ENCODE data around the gene JPH2.

The JPH2 gene

DNA sequence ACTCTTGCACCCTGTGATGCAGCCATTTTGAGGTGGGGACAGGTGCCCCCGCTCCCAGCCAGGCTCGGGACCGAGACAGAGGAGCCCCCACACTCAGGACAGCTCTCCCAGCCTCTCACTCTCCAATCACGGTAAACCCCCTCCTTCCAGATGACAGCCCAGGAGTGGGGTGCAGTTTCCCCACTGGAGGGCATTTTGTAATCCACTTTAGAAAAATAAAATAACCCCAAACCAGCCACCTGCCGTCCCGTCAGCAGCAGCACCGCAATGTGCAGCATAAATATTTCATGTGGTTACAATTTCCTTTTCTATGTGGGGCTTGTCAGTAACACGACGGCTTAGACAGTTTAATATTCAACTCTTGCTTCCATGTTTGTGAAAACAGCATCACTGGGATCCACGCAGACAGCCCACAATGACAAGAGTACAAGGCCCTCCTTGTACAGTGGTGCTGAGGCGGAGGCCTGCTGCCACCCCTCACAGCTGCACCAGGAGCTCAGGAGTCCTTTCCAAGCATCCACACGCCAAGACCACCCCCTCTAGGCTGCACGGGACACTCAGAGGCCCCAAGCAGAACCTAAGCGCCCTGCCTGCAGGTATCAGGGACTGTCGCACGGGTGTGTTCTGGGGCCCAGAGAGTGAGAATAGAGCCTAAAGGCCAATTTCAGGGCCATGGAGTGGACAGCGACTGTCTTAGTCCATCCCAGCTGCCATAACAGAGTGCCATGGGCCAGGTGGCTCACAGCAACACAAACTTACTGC is 116.7 kb downstream of the JPH2 start:
- Histone ChIP-seq H3K4me3 (ENCODE audit: low read length) (no peak overlapping the region), H3K9ac (ENCODE audit: low read length) (no peak overlapping the region), H3K4me1 (ENCODE audit: control insufficient read depth, insufficient read depth, low read length) (no peaks in the 10 kb centered on the region), H3K27me3 (ENCODE audit: control insufficient read depth, insufficient read depth, low read length) (peaks cover 3% of the 10 kb centered on the region), H3K36me3 (ENCODE audit: control insufficient read depth, insufficient read depth, low read length) (no peaks in the 10 kb centered on the region), H3K9me3 (ENCODE audit: control insufficient read depth, low read length) (no peaks in the 10 kb centered on the region)

DNA sequence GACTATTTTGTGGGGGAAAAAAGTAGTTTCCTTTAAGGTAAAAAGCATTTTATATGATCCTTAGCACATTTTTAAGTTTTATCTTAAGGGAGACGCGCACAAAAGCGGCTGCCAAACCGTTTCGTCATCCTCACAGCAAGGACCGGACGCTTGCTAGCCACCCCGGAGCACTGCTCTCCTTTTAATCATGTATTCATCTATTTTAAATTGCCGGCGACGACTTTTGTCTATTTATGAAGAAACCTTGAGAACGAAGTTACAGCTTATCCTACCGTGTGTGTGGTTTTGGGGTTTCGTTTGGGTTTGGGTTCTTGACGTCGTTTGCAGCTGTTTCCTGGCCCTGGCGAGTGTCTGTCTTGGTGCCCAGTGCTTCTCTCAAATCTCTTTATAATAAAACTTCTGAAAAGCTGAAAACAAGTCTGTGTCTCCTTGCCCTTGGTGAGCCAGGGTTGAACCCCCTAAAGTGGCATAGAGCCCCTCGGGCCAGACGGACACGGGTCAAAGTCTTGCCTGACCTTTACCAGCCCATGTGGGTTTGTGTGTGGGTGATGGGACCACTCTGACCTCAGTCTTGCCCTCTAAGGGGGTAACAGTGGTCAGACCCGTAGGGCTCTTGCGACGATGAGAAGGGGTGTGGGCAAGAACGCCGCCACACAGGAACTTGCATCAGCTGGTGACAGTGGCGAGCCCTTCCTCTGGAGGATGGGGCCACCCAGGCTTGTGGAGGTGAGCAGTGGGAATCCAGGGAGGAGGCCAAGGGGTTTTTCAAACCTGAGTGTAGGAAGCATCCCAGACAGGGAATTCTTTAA is 117.6 kb downstream of the JPH2 start:
- H3K36me3 ChIP-seq (ENCODE audit: control insufficient read depth, insufficient read depth, low read length), result no peaks in the 10 kb centered on the region
- no peak overlapping the region for H3K9ac ChIP-seq (ENCODE audit: low read length)
- no peak overlapping the region for H3K4me3 ChIP-seq (ENCODE audit: low read length)

DNA sequence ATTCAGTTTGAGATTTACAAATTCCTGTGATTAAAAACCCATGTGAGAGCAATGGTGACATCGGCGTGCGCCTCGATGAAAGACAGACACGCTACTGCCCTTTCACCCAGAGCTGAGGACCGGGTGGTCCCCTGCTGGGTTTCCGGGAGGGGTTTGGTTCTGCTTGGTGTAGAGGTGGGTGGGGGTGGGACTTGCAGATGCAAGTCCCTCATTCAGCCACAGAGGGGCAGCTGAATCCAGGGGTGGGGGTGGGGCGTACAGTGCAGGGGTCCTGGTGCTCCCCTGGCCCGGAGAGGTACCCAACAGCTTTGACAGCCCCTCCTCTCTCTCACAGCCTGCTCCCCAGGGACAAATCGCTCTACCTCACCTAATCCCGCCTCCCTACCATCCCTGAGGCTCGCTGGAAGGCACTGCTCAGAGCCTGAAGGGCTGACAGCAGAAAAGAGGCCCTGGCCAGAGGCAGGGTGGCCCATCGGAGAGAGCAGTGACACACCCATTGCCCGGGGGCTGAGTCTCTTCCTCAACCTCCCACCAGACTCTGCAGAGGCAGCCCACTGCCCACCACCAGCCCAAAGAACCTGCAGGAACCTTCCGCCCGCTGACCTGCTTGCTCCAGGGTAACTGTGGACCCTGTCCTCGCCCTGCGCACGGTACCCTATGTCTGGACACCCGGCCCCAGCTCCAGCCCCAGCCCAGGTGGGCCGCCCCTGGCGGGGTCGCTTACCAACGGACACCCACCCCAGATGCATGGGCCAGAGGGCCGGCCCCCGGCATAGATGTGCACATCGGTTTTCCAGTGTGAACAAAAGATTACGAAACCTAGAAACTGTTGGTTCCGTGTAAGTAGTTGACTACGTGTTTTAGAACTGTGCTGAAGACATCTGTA is 118.4 kb downstream of the JPH2 start:
- Histone ChIP-seq H3K9me3 (ENCODE audit: control insufficient read depth, low read length) (no peaks in the 10 kb centered on the region), H3K27me3 (ENCODE audit: control insufficient read depth, insufficient read depth, low read length) (peaks cover 3% of the 10 kb centered on the region), H3K4me1 (ENCODE audit: control insufficient read depth, insufficient read depth, low read length) (no peaks in the 10 kb centered on the region), H3K4me3 (ENCODE audit: low read length) (no peak overlapping the region), H3K9ac (ENCODE audit: low read length) (no peak overlapping the region), H3K36me3 (ENCODE audit: control insufficient read depth, insufficient read depth, low read length) (no peaks in the 10 kb centered on the region)

More for the DNA sequence above, 117.6 kb downstream of the JPH2 start:
- H3K9me3 ChIP-seq (ENCODE audit: control insufficient read depth, low read length), result no peaks in the 10 kb centered on the region
- no peaks in the 10 kb centered on the region for H3K4me1 ChIP-seq (ENCODE audit: control insufficient read depth, insufficient read depth, low read length)
- peaks cover 3% of the 10 kb centered on the region for H3K27me3 ChIP-seq (ENCODE audit: control insufficient read depth, insufficient read depth, low read length)

DNA sequence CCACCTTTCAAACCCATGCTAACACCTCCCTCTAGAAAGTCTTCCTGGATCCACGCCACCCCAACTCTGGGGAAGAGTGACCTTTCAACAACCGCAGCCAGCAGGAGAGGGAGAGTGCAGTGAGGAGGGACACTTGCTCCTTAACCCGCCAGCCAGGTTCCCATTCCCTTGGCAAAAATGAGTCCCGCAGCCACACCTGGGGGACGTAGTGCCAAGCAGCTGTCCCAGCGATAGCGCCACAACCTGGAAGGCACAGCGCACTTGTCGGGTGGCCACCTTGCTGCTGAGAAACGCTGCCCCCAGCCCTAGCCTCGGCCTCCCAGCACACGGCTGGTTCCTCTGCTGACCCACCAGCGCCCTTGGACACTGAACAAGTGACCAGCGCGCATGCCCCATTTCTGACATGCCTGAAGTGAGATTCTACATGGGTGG is 119.3 kb downstream of the JPH2 start:
- H3K36me3 ChIP-seq (ENCODE audit: control insufficient read depth, insufficient read depth, low read length), result no peaks in the 10 kb centered on the region
- H3K27me3 ChIP-seq (ENCODE audit: control insufficient read depth, insufficient read depth, low read length), result peaks cover 3% of the 10 kb centered on the region
- no peaks in the 10 kb centered on the region for H3K9me3 ChIP-seq (ENCODE audit: control insufficient read depth, low read length)
- no peak overlapping the region for H3K9ac ChIP-seq (ENCODE audit: low read length)
- no peak overlapping the region for H3K4me3 ChIP-seq (ENCODE audit: low read length)
- no peaks in the 10 kb centered on the region for H3K4me1 ChIP-seq (ENCODE audit: control insufficient read depth, insufficient read depth, low read length)

DNA sequence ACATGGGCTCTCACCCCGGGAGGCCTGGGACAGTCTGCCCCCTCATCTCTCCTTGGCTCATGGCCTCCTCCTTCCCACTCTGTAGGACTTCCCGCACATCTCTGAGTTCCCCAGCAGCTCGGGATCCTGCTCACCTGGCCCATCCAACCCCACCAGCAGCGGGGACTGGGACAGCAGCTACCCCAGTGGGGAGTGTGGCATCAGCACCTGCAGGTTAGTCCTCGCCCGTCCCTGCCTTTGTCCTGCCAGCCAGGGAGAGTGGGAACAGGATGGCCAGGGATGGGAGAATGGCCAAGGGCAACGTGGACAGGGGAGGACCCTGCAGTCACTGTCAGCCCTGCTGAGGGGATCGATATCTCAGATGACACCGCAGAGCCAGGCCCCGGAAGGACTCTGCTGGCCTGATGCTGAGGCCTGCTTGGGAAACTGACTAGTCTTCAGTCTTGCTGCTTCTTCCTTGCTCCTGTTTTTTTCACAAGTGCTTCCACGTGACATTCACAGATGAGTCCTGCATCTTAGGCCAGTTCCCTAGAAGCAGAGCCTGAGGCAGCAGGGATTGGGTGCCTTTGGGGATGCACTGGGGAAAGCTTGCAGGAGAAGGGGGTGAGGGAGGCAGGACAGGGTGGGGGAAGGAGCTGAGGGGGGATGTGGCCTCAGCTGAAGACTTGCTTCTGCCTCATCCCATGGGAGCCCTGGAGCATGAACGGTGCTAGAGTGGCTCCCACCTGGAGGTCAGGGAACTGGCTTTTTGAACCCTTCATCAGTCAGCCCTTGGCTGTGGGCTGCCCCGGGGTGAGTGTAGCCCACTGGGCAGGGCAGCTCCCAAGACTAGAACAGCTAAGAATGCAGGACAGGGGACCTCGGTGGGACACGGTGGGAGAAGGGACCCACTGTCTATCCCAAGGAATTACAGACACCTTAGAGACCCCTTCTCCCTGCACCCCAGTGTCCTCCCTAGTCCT is 120.1 kb downstream of the JPH2 start:
- no peak overlapping the region for H3K9ac ChIP-seq (ENCODE audit: low read length)
- no peak overlapping the region for H3K4me3 ChIP-seq (ENCODE audit: low read length)
- no peaks in the 10 kb centered on the region for H3K36me3 ChIP-seq (ENCODE audit: control insufficient read depth, insufficient read depth, low read length)
- H3K4me1 ChIP-seq (ENCODE audit: control insufficient read depth, insufficient read depth, low read length), result no peaks in the 10 kb centered on the region
- H3K27me3 ChIP-seq (ENCODE audit: control insufficient read depth, insufficient read depth, low read length), result peaks cover 3% of the 10 kb centered on the region
- no peaks in the 10 kb centered on the region for H3K9me3 ChIP-seq (ENCODE audit: control insufficient read depth, low read length)

- Histone ChIP-seq H3K4me3 (ENCODE audit: low read length) (no peak overlapping the region), H3K4me1 (ENCODE audit: control insufficient read depth, insufficient read depth, low read length) (no peaks in the 10 kb centered on the region), H3K36me3 (ENCODE audit: control insufficient read depth, insufficient read depth, low read length) (no peaks in the 10 kb centered on the region), H3K27me3 (ENCODE audit: control insufficient read depth, insufficient read depth, low read length) (peaks cover 3% of the 10 kb centered on the region), H3K9ac (ENCODE audit: low read length) (no peak overlapping the region), H3K9me3 (ENCODE audit: control insufficient read depth, low read length) (no peaks in the 10 kb centered on the region)
Measured at GRCh38 chr20:44065401-44066340, 121.3 kb downstream of the JPH2 start.

DNA sequence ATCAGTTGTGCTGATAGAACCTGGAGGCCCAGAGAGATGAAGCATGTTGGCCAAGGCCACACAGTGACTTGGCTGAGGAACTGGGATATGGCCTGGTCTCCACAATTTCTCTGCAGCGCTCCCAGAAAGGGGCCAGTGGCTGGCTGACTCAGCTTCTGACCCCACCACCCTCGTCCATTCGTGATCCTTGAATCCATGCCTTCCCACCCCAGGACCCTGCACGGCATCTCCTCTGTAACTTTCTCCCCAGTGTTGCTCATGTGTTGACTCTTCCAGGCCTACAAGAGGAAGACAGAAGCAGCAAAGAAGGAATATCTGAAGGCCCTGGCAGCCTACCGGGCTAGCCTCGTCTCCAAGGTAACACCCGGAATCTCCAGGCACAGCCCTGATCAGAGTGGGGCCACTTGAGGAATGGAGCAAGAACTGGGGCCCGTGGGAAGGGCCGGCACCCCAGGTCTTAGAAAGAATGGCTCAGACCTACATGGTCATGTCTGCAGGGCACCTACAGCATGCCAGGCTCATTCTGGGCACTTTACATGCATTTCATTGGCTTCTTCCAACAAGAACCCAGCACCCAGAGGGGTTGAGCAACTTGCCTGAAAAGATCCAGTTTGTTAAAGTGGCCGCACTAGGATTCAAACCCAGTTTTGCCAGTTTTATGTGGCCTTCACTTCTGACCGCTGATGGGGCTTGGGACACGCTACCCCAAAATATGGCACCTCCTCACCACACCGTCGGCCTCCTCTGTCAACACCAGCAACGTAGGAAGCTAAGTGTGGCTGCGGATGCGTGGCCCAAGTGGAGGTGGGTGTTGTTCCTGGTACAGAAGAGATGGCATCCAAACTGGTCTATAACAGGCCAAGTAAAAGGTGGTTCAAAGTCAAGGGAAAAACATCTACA is 122.2 kb downstream of the JPH2 start:
- no peaks in the 10 kb centered on the region for H3K36me3 ChIP-seq (ENCODE audit: control insufficient read depth, insufficient read depth, low read length)
- no peaks in the 10 kb centered on the region for H3K4me1 ChIP-seq (ENCODE audit: control insufficient read depth, insufficient read depth, low read length)
- no peak overlapping the region for H3K9ac ChIP-seq (ENCODE audit: low read length)
- no peak overlapping the region for H3K4me3 ChIP-seq (ENCODE audit: low read length)
- H3K9me3 ChIP-seq (ENCODE audit: control insufficient read depth, low read length), result no peaks in the 10 kb centered on the region
- peaks cover 3% of the 10 kb centered on the region for H3K27me3 ChIP-seq (ENCODE audit: control insufficient read depth, insufficient read depth, low read length)

All from mucosa of stomach (tissue), 1 donor.